ENCODE results near the gene MT1F.

MT1F gene

DNA sequence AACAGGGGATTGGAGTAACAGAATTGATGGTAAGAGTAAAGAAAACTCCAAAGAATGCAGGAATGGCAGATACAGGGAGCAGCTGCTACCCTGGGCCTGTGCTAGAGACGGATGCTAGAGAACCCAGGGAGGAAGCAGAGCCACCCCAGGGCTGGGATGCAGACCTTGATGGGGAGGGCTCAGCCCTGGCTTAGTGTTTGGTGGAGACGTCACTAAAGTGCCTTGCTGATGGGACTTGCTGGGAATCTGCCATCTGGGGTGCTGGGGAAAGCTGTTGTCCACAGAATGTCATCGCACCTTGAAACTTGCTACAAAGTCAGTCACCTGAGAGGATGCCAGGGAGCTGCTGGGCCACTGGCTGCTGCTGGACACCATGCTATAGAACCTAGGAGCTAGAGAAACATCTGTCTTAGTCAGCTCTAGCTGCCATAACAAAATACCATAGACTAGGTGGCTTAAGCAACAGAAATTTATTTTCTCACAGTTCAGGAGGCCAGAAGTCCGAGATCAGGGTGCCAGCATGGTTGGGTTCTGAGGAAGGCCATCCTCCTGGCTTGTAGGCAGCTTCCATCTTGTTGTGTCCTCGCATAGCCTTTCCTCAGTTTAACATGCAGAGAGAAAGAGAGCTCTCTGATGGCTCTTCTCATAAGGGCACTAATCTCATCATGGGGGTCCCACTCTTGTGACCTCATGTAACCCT lies 39.8 kb downstream of the MT1F start:
- TF ChIP-seq, protein P1, sequence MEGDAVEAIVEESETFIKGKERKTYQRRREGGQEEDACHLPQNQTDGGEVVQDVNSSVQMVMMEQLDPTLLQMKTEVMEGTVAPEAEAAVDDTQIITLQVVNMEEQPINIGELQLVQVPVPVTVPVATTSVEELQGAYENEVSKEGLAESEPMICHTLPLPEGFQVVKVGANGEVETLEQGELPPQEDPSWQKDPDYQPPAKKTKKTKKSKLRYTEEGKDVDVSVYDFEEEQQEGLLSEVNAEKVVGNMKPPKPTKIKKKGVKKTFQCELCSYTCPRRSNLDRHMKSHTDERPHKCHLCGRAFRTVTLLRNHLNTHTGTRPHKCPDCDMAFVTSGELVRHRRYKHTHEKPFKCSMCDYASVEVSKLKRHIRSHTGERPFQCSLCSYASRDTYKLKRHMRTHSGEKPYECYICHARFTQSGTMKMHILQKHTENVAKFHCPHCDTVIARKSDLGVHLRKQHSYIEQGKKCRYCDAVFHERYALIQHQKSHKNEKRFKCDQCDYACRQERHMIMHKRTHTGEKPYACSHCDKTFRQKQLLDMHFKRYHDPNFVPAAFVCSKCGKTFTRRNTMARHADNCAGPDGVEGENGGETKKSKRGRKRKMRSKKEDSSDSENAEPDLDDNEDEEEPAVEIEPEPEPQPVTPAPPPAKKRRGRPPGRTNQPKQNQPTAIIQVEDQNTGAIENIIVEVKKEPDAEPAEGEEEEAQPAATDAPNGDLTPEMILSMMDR (IDR thresholded peaks at IDR 0.05; ENCODE audit: extremely low read depth, insufficient read depth, missing control alignments): no peak
- no peak for DNase-seq (ENCODE audit: low spot score)
- in situ Hi-C loops (cut with MboI; ENCODE audit: low pct_unique_long_range_greater_than_20kb, low sequenced_read_pairs, unreplicated experiment): no loop called here

DNA sequence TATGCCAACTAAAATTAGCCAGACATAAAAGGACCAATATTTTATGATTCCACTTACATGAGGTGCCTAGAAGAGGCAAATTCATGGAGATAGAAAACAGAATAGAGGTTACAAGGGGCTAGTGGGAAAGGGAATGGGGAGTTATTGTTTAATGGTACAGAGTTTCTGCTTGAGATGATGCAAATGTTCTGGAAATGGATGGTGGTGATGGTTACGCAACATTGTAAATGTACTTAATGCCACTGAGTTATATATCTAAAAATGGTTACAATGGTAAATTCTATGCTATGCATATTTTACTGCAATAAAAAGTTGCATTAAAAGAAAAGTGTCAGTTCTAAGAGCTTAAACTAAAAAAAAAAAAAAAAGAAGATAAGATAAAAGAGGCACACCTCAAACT lies 42.4 kb downstream of the MT1F start:
- in situ Hi-C loops (cut with MboI; ENCODE audit: low pct_unique_long_range_greater_than_20kb, low sequenced_read_pairs, unreplicated experiment): loop anchor here (10.0 kb wide), 1 partner anchor 125 kb away; no protein-coding TSS in a partner anchor
- TF ChIP-seq, protein P1 (IDR thresholded peaks at IDR 0.05; ENCODE audit: extremely low read depth, insufficient read depth, missing control alignments): no peak
- DNase-seq (ENCODE audit: low spot score): no peak

DNA sequence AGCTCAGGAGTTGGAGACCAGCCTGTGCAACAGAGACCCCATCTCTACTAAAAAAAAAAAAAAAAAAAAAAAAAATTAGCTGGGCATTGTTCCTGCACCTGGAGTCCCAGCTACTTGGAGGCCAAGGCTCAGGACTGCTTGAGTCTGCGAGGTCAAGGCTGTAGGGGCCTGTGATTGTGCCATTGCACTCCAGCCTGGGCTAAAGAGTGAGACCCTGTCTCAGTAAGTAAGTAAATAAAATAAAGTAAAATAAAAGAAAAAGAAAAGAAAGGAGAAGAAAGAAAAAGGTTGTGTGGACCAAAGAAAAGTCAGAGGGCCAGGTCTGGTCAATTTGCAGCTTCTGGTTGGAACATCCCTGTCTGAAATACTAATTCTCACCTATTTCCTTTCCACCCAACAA lies 42.9 kb downstream of the MT1F start:
- in situ Hi-C loops (cut with MboI; ENCODE audit: low pct_unique_long_range_greater_than_20kb, low sequenced_read_pairs, unreplicated experiment): loop anchor here (10.0 kb wide), 1 partner anchor 126 kb away; no protein-coding TSS in a partner anchor
- TF ChIP-seq, protein P1 (IDR thresholded peaks at IDR 0.05; ENCODE audit: extremely low read depth, insufficient read depth, missing control alignments): no peak
- no peak for DNase-seq (ENCODE audit: low spot score)

DNA sequence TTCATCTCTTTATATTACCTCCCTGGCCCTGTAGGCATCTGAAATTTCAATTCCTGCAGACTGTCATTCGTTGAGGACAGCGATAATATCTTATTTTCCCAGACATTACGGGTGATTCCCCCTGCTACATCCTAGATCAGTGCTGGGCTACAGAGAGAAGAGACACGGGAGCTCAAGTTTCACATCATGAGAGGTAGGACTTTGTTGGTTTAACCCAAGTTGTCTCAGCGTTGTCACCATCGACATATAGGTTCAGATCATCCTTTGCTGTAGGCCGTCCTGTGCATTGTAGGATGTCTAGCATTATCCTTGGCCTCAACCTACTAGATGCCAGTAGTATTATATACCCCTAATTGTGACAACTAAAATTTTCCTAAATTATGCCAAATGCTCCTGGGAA lies 43.8 kb downstream of the MT1F start:
- in situ Hi-C loops (cut with MboI; ENCODE audit: low pct_unique_long_range_greater_than_20kb, low sequenced_read_pairs, unreplicated experiment): loop anchor here (10.0 kb wide), 1 partner anchor 127 kb away; no protein-coding TSS in a partner anchor

DNA sequence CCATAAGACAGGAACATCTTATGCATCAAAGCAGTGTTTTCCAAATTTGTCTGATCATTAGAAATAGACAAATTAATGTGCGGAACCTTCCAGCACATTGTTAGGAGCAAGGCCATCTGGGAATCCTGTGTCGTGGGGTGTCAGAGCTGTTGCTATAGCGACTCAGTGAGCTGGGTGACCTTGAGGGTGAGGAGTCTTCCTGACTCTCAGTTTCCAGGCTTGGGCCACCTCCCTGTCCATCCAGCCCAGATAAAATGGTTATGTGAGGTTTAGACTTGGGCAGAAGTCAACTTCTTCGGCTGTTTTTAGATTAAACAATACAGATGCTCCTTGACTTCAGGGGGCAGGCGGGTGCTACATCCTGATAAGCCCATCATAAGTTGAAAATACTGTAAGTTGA lies 45.1 kb downstream of the MT1F start:
- in situ Hi-C loops (cut with MboI; ENCODE audit: low pct_unique_long_range_greater_than_20kb, low sequenced_read_pairs, unreplicated experiment): loop anchor here (10.0 kb wide), 1 partner anchor 128 kb away; no protein-coding TSS in a partner anchor
- no peak for DNase-seq (ENCODE audit: low spot score)
- TF ChIP-seq, protein P1 (IDR thresholded peaks at IDR 0.05; ENCODE audit: extremely low read depth, insufficient read depth, missing control alignments): no peak

More for the DNA sequence above, 43.8 kb downstream of the MT1F start:
- DNase-seq (ENCODE audit: low spot score): no peak
- TF ChIP-seq, protein P1 (IDR thresholded peaks at IDR 0.05; ENCODE audit: extremely low read depth, insufficient read depth, missing control alignments): no peak
